Bronchial epithelial cell (primary cell): ENCODE results near the gene YY1AP1. TPM values are rescaled to one million over a fixed set of nuclear protein-coding genes. Genes with fewer than 3 reads are reported as not detected.
"Not testable (repeated sequence)": the region's sequence is repeated elsewhere in the genome, so short reads cannot be mapped to it uniquely, and the experiment has no call there.

Experiments used
- DNase-seq: peaks from one replicate; pipeline ENCODE4 v3.0.0-alpha.2; 2010; ENCODE audit warnings: low read depth
- FAIRE-seq: peaks from 2 replicates; lab custom pipeline; 2011; peaks lifted over from hg19 to GRCh38; lab: Jason Lieb, UNC
- H3K27me3 ChIP-seq: 2 replicates; pipeline ENCODE4 v1.5.1; 2011; ENCODE audit warnings: low read length; ENCODE audit not compliant: control insufficient read depth, insufficient read depth
- H3K36me3 ChIP-seq: 2 replicates; pipeline ENCODE4 v1.5.1; 2011; ENCODE audit warnings: low read length; ENCODE audit not compliant: control insufficient read depth, insufficient read depth
- H3K4me3 ChIP-seq: 2 replicates; pipeline ENCODE4 v1.5.1; 2011; ENCODE audit warnings: mild to moderate bottlenecking, low read depth, low read length, control low read depth
- CTCF ChIP-seq: IDR thresholded peaks from 2 replicates; pipeline ENCODE4 v1.5.1; 2011; ENCODE audit warnings: mild to moderate bottlenecking, moderate library complexity, low read length, control low read depth, inconsistent platforms; ENCODE audit not compliant: insufficient read depth, severe bottlenecking
- total RNA-seq: library from RNA; depleted of rRNA; stranded (reverse); fragments of >200 nt; gene quantifications from 2 replicates; pipeline ENCODE4 v1.2.1, GENCODE V29; 2014

YY1AP1 gene
- total RNA-seq, 1 donor from 2014 or later = 24.0 TPM

- no peak for DNase-seq
- no peaks in the 10 kb centered on the region for H3K36me3 ChIP-seq
- no peaks in the 10 kb centered on the region for H3K27me3 ChIP-seq
- H3K4me3 ChIP-seq = no peak overlapping the region
- no peak for TF ChIP-seq CTCF
- FAIRE-seq = no peak
Measured at GRCh38 chr1:155703216-155703615, 14.6 kb upstream of the YY1AP1 start.

- not testable (repeated sequence) for H3K4me3 ChIP-seq, H3K27me3 ChIP-seq, DNase-seq, H3K36me3 ChIP-seq, FAIRE-seq
Measured at GRCh38 chr1:155701675-155702074, 13.1 kb upstream of the YY1AP1 start.

GRCh38 chr1:155699062-155699461, 10.5 kb upstream of the YY1AP1 start:
- not testable (repeated sequence) for FAIRE-seq, DNase-seq, H3K27me3 ChIP-seq, H3K36me3 ChIP-seq, H3K4me3 ChIP-seq

GRCh38 chr1:155698382-155699038, 9.9 kb upstream of the YY1AP1 start:
- peak; percentile 17 for DNase-seq
- FAIRE-seq = no peak
- H3K27me3 ChIP-seq = no peaks in the 10 kb centered on the region
- no peak for TF ChIP-seq CTCF
- H3K4me3 ChIP-seq = no peak overlapping the region
- H3K36me3 ChIP-seq = no peaks in the 10 kb centered on the region

GRCh38 chr1:155697616-155698015, 9.0 kb upstream of the YY1AP1 start:
- not testable (repeated sequence) for DNase-seq, FAIRE-seq, H3K27me3 ChIP-seq

GRCh38 chr1:155697046-155697445, 8.5 kb upstream of the YY1AP1 start:
- Histone ChIP-seq H3K4me3 (no peak overlapping the region), H3K36me3 (peaks cover under 1% of the 10 kb centered on the region), H3K27me3 (no peaks in the 10 kb centered on the region)
- DNase-seq (no peak), FAIRE-seq (no peak)
- no peak for TF ChIP-seq CTCF

More at GRCh38 chr1:155697616-155698015, 9.0 kb upstream of the YY1AP1 start:
- not testable (repeated sequence) for H3K4me3 ChIP-seq, H3K36me3 ChIP-seq

- Histone ChIP-seq H3K27me3 (no peaks in the 10 kb centered on the region), H3K4me3 (no peak overlapping the region), H3K36me3 (peaks cover 5% of the 10 kb centered on the region)
- no peak for FAIRE-seq
- DNase-seq = no peak
- no peak for TF ChIP-seq CTCF
Measured at GRCh38 chr1:155696524-155696923, 8.0 kb upstream of the YY1AP1 start.
